Tibial nerve (tissue), 4 donors: ENCODE measurements around the gene PHF14. TPM values are rescaled to one million over a fixed set of nuclear protein-coding genes. Genes with fewer than 3 reads are reported as not detected.

Source experiments
- DNase-seq, 2 donors: peaks; one replicate each; pipeline ENCODE4 v3.0.0-alpha.2; 2019; ENCODE audit warnings: low spot score in 2 of 2
- H3K27ac ChIP-seq, 4 donors: fragments of 200-600 bp; sonication (generic) in 3 of 4; one replicate each; pipeline ENCODE4 v1.5.1; 2017 to 2019; ENCODE audit warnings: mild to moderate bottlenecking in 1 of 4
- H3K27me3 ChIP-seq, 2 donors: fragments of 200-600 bp; sonication (generic) in 1 of 2; one replicate each; pipeline versions ENCODE4 v1.5.1 to v1.6.0; 2017 to 2019
- H3K36me3 ChIP-seq, 3 donors: fragments of 200-600 bp; sonication (generic); one replicate each; pipeline ENCODE4 v1.5.1; 2018 to 2019
- H3K4me1 ChIP-seq, 4 donors: fragments of 200-600 bp; sonication (generic) in 3 of 4; one replicate each; pipeline ENCODE4 v1.5.1; 2017 to 2019
- H3K4me3 ChIP-seq, 4 donors: fragments of 200-600 bp; sonication (generic) in 3 of 4; one replicate each; pipeline ENCODE4 v1.5.1; 2017 to 2019; ENCODE audit warnings: mild to moderate bottlenecking in 1 of 4, moderate library complexity in 1 of 4
- H3K9me3 ChIP-seq, 4 donors: fragments of 200-600 bp; sonication (generic) in 3 of 4; one replicate each; pipeline ENCODE4 v1.5.1; 2017 to 2019
- EP300 ChIP-seq, 2 donors: sonication (generic); formaldehyde crosslinking; IDR thresholded peaks; one replicate each; pipeline ENCODE4 v1.6.1; 2017; ENCODE audit warnings: antibody characterized with exemption in 2 of 2, mild to moderate bottlenecking in 1 of 2
- POLR2A ChIP-seq, 2 donors: fragments of 450-650 bp; IDR thresholded peaks; one replicate each; pipeline ENCODE4 v1.6.1; 2017; ENCODE audit warnings: antibody characterized with exemption in 2 of 2, mild to moderate bottlenecking in 2 of 2, moderate library complexity in 2 of 2
- WGBS, 2 donors: methylation state at CpG; one replicate each; pipeline ENCODE4 v1.1.5; 2018; 5-methylcytosine and 5-hydroxymethylcytosine counted together
- total RNA-seq, 4 donors: library from RNA; depleted of rRNA; stranded (reverse); fragments of >200 nt; gene quantifications; one replicate each; pipeline ENCODE4 v1.1.0, GENCODE V29; 2016
- TF ChIP-seq, protein P1 (sequence below), 5 experiments: fragments of 200-600 bp in 3 of 5; fragments of 450-650 bp in 2 of 5; sonication (generic) in 3 of 5; IDR thresholded peaks; one replicate each; pipeline ENCODE4 v1.5.1; 2016 to 2019; ENCODE audit warnings: antibody characterized with exemption in 5 of 5, mild to moderate bottlenecking in 3 of 5, moderate library complexity in 2 of 5

PHF14 gene
- total RNA-seq, 4 donors from 2014 or later = 48.9 to 54.8 (median 51.5) TPM

DNA sequence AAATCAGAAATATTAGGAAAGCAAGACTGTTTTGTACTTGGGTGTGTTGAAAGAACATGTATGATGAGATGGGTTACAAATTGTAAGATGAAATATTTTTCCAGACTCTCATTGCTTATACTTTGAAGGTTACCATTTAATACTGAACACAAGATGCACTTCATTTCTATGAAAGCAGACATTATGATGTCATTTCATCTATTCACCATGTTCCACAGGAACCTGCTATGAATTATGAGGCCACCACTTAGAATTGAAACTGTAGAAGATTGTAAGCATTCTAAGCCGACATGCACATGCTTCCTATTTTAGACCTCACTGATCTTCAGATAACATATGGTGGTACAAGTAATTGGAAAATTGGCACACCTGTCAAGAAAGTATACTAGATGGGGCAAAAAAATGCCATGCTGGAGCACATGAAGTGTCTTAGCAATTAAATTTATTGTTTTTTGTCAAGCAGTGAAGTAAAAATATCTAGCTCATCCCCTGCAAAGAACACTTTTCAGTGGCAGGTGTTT is 195.0 kb downstream of the PHF14 start:
- no peak overlapping the region for H3K27ac ChIP-seq
- TF ChIP-seq POLR2A (IDR thresholded peaks at IDR 0.05) = no peak
- TF ChIP-seq, protein P1, sequence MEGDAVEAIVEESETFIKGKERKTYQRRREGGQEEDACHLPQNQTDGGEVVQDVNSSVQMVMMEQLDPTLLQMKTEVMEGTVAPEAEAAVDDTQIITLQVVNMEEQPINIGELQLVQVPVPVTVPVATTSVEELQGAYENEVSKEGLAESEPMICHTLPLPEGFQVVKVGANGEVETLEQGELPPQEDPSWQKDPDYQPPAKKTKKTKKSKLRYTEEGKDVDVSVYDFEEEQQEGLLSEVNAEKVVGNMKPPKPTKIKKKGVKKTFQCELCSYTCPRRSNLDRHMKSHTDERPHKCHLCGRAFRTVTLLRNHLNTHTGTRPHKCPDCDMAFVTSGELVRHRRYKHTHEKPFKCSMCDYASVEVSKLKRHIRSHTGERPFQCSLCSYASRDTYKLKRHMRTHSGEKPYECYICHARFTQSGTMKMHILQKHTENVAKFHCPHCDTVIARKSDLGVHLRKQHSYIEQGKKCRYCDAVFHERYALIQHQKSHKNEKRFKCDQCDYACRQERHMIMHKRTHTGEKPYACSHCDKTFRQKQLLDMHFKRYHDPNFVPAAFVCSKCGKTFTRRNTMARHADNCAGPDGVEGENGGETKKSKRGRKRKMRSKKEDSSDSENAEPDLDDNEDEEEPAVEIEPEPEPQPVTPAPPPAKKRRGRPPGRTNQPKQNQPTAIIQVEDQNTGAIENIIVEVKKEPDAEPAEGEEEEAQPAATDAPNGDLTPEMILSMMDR (IDR thresholded peaks at IDR 0.05) = no peak
- no peaks in the 10 kb centered on the region for H3K27me3 ChIP-seq
- no peak for DNase-seq
- H3K4me1 ChIP-seq = peaks cover 0 to 15% (median 0%) of the 10 kb centered on the region in 4 donors
- no peaks in the 10 kb centered on the region for H3K9me3 ChIP-seq
- H3K4me3 ChIP-seq = no peak overlapping the region
- whole genome bisulfite sequencing, 2 donors = 59 to 74% methylated on average over 1 of the region's 1 CpG
- H3K36me3 ChIP-seq = peaks cover 0 to 7% (median 0%) of the 10 kb centered on the region in 3 donors

DNA sequence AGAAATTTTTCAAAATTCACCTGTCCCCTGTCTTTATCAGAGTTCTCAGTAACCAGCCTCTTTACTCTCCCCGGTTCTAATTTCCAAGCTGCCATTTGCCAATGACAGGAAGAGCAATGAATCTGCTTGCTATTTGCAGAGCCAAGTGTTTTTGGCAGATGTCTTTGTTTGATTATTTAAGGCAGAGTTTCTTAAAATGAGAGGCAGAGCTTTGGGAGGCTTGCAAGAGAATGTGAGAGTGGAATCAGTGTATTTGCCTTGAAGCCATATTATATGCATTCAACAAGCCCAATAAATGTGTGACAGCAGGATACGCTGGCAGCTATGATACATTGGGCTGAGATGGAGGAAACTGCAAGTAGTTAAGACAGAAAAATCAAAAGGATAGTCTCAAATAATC is 196.5 kb downstream of the PHF14 start:
- WGBS, 2 donors = 47 to 55% methylated on average over 2 of the region's 2 CpGs

DNA sequence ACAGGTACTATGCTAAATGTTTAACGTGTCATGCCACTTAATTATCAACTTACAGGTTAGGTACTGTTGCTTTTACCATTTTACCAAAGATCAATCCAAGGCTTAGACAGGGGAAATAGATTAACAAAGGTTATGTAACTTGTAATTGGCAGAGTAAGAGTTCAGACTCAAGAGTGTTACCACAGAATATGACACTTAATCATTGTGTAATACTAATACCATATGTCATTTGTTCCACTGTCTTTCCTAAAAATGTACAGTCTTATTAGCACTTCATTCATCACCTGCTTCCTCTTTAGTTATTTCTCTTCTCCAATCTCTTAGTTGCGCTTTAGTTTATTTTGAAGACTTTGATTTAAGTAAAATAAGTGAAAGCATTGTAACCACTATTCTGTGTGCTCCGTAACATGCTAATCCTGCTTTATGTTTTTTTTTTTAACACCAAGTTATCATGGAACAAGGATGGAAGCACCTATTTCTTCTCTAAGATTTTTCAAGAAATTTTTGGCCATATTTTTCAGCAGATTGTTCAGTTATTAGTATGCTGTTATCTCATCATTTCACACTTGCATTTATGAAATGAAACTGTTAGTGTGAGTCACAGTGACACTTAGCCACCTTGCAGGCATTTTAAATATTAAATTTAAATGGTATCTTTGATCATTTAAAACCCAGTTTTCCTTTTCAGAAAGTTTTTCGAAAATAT is 197.3 kb downstream of the PHF14 start:
- Histone ChIP-seq H3K36me3 (no peaks in the 10 kb centered on the region), H3K4me3 (no peak overlapping the region), H3K27ac (no peak overlapping the region), H3K27me3 (no peaks in the 10 kb centered on the region), H3K4me1 (peaks cover 0 to 15% (median 0%) of the 10 kb centered on the region in 4 donors), H3K9me3 (no peaks in the 10 kb centered on the region)
- TF ChIP-seq, protein P1 (IDR thresholded peaks at IDR 0.05) = no peak
- TF ChIP-seq EP300 (IDR thresholded peaks at IDR 0.05) = no peak
- TF ChIP-seq POLR2A (IDR thresholded peaks at IDR 0.05) = no peak
- WGBS, 2 donors = 90 to 94% methylated on average over 4 of the region's 4 CpGs
- DNase-seq = no peak

More for the DNA sequence above, 196.5 kb downstream of the PHF14 start:
- TF ChIP-seq EP300 (IDR thresholded peaks at IDR 0.05) (no peak), POLR2A (IDR thresholded peaks at IDR 0.05) (no peak)
- TF ChIP-seq, protein P1 (IDR thresholded peaks at IDR 0.05) = no peak
- Histone ChIP-seq H3K9me3 (no peaks in the 10 kb centered on the region), H3K27me3 (no peaks in the 10 kb centered on the region), H3K36me3 (no peaks in the 10 kb centered on the region), H3K27ac (no peak overlapping the region), H3K4me3 (no peak overlapping the region), H3K4me1 (peaks cover 0 to 15% (median 0%) of the 10 kb centered on the region in 4 donors)
- no peak for DNase-seq

DNA sequence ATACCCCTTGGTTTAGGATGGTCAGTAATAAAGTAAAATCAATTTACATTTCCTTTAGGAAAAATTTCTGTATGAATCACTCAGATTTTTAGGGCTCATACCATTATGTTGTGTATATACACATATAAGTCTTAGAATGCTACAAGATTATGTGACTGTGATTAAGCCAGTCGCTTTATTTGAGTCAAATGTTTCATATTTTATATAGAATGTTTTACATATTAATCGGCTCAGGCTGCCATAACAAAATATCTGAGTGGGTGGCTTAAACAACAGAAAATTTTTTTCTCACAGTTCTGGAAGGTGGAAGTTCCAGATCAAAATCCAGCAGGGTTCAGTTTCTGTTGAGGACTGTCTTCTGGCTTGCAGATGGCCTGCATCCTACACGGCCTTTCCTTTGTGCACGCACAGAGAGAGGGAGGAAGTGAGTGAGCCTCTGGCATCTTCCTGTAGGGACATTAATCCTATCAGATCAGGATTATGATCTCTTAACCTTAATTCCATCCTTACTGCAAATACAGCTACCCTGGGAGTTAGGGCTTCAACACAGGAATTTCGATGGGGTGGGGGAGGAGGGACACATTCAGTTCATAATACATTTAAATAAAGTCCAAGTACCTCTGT is 198.0 kb downstream of the PHF14 start:
- H3K4me1 ChIP-seq = peaks cover 0 to 15% (median 0%) of the 10 kb centered on the region in 4 donors

More for the DNA sequence above, 198.0 kb downstream of the PHF14 start:
- Histone ChIP-seq H3K27ac (no peak overlapping the region), H3K9me3 (no peaks in the 10 kb centered on the region), H3K4me3 (no peak overlapping the region), H3K27me3 (no peaks in the 10 kb centered on the region), H3K36me3 (no peaks in the 10 kb centered on the region)
- DNase-seq = no peak
- 64 to 71% methylated on average over 5 of the region's 5 CpGs for WGBS, 2 donors
- TF ChIP-seq POLR2A (IDR thresholded peaks at IDR 0.05) (no peak), EP300 (IDR thresholded peaks at IDR 0.05) (no peak)
- TF ChIP-seq, protein P1 (IDR thresholded peaks at IDR 0.05) = no peak
